Vein endothelial cell (primary cell): ENCODE data around the gene FAM217A. TPM values are rescaled to one million over a fixed set of nuclear protein-coding genes. Genes with fewer than 3 reads are reported as not detected.

Experiments
- total RNA-seq: library from RNA; depleted of rRNA; stranded (reverse); fragments of >200 nt; gene quantifications from 2 replicates; pipeline ENCODE4 v1.2.3, GENCODE V29; 2012

The FAM217A gene, protein sequence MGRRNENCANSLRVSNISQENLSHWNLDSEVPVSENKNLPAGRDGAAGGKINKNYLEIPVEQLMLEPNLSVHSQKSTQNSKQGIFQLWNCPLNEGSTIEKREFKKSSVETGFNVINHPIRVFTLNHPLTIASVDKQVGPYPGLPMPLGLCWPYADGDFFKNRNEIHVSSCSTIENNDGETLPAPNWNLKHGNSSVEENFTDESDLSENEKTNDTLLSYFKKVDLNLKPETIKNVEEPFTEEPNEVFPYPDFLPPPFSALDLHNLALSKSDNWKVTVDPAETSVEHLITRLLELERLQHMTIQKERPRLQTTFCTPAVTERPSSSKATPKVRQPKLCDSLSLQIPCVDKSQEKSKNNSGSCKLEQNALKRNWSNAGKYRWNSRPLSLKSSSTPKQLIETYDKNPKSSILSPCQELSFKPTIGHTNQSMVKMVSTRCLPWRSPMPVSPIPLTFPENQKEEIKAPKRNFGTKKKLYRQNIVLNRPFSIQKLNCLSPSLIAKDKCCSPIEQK
- total RNA-seq, result not detected in 2 replicates

GRCh38 chr6:4078691-4079471 is at the start of gene FAM217A:
FAM217A (minus strand) TSS chr6:4079137; CDS start chr6:4077414, 1,723 bp downstream.

Other genes with a start within 250 kb of the FAM217A start
- gene FAM50B, start 229.8 kb downstream of the FAM217A start, total RNA-seq, result 3.5 and 5.6 TPM in 2 replicates
- 72.4 and 92.1 TPM in 2 replicates for gene ECI2, start 56.4 kb upstream of the FAM217A start, total RNA-seq